Stimulated activated CD4-positive, alpha-beta T cell treated with anti-CD3 and anti-CD28 coated beads, TNF-alpha, amount 100 ng/mL, for 24 hours (primary cell): ENCODE results near the gene SMYD4.
"Not testable (repeated sequence)": the region's sequence is repeated elsewhere in the genome, so short reads cannot be mapped to it uniquely, and the experiment has no call there.

ENCODE experiments used
- DNase-seq, 3 experiments: peaks; one replicate each; pipeline ENCODE4 v3.0.0-alpha.2; 2020; ENCODE audit warnings: low read depth in 3 of 3

SMYD4 gene, protein sequence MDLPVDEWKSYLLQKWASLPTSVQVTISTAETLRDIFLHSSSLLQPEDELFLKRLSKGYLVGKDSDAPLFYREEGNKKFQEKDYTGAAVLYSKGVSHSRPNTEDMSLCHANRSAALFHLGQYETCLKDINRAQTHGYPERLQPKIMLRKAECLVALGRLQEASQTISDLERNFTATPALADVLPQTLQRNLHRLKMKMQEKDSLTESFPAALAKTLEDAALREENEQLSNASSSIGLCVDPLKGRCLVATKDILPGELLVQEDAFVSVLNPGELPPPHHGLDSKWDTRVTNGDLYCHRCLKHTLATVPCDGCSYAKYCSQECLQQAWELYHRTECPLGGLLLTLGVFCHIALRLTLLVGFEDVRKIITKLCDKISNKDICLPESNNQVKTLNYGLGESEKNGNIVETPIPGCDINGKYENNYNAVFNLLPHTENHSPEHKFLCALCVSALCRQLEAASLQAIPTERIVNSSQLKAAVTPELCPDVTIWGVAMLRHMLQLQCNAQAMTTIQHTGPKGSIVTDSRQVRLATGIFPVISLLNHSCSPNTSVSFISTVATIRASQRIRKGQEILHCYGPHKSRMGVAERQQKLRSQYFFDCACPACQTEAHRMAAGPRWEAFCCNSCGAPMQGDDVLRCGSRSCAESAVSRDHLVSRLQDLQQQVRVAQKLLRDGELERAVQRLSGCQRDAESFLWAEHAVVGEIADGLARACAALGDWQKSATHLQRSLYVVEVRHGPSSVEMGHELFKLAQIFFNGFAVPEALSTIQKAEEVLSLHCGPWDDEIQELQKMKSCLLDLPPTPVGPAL

DNA sequence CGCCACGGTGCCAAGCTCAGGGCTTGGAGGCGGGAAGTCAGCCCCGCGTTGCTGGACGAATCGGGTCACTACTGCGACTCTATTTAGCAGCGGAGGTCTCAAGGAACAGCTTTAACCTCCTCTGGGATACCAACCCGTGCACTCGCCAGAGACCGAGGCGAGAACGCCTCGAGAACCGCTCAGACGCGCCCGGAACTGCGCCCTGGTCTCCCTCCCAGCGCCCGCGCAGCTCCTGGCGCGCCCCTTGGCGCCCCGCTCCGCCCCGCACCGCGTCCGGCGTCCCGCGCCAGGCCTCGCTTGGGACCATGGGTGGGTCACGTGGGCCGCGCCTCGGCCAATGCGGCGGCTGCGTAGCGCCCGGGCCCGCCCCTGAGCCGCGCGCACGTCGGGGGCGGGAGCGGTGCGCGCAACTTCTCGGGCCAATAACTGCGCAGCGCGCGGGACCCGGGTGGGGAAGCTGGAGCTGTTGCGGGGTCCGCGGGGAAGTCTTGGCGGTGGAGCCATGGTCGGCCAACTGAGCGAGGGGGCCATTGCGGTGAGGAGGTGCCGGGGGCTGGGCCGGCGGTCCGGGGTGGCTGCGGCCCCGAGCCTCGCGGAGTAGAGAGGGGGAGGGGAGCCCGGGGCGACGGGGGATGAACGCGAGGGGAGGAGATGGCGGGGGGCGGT is at the start of gene SMYD4, which contains the start of gene RPA1:
Gene SMYD4 (minus strand): TSS at position 311 of the 666 bp plus-strand sequence. CDS start 1,908 bp downstream, outside the sequence.
Gene RPA1 (plus strand): TSS at position 414 of the 666 bp plus-strand sequence. CDS start 89 bp downstream, at position 503.
- peak; percentile 75 to 87 (median 76) for DNase-seq

DNA sequence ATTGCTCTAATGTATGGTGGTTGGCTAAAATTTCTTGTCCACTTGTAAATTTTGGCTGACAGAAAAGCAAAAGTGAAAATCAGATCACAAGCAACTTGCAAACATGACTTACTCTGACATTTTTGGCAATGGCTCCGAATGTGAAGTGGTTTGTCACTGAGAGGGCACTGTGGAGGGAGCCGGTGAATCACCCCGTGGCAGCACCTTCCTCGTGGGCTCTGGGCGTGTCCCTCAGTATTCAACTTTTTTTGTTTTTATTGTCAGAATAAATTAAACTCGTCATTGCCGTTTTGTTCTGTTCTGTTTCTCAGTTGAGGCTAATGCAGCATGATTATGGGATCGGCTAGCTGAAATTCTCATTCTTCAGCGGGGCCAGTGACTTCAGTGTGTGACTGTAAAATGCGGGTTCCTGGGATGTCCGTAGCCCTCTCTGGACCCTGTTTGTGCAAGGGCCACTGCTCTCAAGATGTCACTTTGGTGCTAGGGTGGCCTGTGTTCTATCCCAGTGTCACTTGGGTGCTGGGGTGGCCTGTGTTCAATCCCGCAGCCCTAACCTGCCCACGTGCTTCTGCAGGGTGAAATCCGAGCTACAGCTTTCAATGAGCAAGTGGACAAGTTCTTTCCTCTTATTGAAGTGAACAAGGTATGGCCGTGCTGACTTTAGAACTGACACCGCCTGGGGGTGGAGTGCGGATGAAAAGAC is 48.9 kb upstream of the SMYD4 start:
- DNase-seq: no peak

DNA sequence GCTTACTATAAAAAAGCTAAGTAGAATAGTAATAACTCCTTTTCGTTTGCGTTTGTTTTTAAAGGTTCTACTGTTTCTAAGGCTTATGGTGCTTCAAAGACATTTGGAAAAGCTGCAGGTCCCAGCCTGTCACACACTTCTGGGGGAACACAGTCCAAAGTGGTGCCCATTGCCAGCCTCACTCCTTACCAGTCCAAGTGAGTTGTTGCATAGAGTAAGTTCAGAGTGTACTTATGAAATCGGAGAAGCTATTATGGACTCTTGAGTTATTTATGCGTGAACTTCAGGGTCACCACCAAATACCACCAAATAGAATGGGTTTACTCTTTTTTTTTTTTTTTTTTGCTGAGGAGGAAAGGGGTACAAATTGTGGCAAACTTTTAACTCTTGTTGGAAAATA is 45.9 kb upstream of the SMYD4 start:
- DNase-seq: no peak

DNA sequence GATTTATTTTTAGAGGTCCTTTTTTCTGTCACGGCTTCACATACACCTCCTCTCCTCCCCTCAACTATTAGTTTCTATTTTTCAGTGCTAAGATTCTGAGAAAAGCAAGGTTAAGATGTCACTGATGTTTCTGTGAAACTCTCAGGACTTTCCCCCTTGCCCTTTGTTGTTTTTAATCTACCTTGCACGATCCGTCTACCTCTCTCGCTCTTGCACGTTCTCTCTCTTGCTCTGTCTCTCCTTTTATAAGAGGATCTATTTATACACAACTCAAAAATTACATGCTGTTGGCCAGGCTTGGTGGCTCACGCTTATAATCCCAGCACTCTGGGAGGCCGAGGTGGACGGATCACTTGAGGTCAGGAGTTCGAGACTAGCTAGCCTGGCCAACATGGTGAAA is 43.7 kb upstream of the SMYD4 start:
- no peak for DNase-seq

DNA sequence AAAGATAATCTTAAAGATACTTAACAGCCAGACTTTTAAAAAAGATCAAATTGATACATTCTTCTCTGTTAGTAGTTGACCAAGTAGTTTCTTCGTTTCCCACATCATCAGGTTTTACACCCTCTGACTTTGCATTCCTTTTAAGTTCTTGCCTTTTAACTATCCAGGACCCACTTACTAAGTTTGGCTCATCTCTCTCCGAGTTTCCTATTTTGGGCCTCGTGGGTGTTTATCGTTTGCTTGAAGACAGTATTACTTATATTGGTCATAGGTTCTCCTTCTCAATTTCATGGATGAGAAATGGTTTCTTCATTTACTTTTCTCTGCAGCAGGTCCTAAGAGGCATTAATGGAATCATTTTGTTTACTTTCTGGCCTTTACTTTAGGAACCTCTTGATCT is 43.3 kb upstream of the SMYD4 start:
- no peak for DNase-seq

DNA sequence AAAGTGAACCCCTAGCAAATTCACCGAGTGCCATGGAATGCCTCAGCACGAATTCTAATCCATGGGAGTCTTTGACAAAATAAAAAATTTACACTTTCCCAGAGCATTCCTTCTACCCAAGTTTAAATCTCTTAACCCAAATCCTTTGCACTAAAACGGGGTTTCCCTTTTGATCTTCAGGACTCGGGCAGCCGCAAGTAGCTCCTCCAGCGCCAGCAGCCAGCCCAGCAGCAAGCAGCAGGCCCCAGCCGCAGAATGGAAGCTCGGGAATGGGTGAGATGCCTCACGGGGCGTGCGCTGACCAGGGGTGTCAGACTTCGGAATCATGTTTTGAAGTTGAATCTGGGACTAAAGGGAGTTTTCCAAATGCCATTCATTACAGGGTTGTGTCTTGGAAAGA is 42.6 kb upstream of the SMYD4 start:
- DNase-seq: no peak

DNA sequence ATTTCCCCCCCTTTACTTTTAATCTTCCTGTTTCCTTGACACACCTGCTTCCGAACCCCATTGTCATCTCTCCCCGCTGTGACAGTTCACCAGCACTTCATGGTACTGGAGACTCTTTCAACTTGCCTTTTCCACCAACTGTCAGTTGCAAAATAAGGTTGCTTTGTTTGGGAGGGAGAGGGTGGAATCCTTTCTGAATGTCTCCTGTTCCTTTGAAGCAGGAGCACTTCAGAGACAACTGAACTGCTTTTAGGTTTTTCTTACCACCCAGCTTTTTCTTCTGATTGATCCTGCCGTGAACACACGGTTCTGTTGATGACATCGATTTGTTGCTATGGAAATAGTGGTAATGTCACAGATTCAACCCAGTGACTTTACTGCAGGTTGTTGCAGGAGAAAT is 42.1 kb upstream of the SMYD4 start:
- no peak for DNase-seq

DNA sequence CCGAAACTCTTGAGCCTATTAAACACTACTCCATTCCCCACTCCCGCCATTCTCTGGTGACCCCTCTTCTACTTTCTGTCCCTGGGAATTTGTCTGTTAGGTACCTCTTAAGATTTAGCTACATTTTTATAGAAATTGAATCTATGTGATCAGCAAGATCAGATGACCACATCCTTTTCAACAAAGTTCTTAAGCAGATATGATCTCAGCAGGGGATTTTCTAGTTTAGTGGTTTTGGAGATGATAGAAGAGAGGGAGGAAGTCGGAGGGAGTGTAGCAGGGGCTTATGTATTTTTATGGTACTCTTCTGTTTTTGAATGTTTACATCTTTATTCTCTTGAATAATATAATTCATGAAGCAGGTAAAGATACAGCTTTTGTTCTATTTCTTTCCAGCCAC is 40.9 kb upstream of the SMYD4 start:
- no peak for DNase-seq

DNA sequence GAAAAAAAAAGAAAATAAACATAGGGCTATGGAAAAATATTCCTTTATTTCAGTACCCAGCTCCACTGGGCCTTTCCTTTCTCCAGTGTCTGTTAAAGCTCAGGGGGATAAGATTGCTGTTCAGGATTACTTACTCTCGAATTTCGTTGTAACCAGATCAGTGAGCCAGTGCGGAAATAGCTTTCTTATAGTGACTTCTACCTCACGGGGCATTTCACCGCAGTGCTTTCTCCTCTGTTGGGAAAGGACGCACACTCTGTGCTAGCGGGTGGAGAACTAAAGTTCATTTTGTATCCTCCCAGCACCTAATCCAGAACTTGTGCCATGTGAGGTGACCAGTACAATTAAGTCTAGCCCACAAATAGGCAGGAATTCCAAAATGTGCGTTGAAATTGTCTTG is 38.4 kb upstream of the SMYD4 start:
- no peak for DNase-seq

DNA sequence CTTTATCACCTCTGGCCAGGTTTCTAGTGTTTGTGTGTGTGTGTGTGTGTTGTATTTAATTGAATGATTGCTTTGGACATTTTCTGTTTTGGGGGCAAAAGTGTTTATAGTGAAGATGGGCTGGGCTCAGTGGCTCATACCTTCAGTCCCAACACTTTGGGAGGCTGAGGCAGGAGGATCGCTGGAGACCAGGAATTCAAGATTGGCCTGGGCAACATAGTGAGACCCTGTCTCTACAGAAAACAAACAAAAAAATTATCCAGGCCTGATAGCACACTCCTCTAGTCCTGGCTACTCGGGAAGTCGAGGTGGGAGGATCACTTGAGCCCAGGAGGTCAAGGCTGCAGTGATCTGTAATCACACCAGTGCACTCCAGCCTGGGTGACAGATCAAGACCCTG is 37.6 kb upstream of the SMYD4 start:
- no peak for DNase-seq

DNA sequence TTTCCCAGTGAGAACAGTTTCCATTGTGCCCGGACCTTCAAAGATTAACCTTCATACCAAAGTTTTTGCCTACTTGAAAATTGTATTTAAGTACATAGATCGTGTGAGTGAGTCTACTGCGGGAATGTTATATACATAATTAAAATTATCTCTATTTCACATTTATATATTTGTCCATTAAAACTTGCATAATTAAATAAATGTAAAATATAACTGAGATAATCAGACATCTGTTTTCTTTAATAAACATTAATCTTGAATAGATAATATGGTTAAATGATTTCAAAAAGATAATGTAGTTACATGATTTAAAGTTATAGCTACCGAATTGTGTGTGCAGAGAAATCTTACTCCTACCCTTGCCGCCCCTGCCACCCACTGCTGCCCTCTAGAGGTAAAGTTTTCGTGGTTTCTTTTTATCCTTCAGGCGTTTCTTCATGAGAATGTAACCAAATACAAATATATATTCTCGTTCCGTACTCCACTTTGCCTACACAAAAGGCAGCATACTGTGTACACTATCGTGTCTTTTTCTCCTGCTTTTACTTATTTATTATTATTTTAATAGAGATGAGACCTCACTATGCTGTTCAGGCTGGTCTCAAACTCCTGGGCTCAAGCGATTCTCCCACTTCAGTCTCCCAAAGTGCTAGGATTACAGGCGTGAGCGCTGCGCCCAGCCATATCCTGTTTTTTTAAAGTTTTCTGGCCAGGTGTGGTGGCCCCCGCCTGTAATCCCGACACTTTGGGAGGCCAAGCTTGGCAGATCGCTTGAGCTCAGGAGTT is 35.7 kb upstream of the SMYD4 start:
- DNase-seq: peak; percentile 17 to 37 (median 37)

DNA sequence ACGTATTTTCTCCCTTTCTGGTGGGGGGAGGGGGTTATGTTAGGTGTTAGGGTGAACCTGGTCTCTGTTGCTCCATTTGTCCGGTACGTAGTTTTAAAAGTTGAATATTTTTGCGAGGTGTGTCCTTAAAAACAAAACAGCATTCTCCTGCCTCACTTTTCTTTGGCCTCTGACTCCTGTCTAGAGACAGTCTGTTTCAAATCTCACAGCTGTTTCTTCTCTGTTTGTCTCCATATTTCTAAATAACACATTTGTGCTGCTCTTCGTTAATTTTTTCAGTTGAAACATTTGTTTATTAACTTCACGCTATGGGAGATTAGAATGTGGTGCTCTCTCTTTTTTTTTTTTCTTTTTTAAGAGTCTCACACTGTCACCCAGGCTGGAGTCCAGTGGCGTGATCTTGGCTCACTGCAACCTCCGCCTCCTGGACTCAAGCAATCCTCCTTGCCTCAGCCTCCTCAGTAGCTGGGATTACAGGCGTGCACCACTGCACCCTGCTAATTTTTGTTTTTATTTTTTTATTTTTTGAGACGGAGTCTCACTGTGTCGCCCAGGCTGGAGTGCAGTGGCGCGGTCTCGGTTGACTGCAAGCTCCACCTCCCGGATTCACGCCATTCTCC is 31.8 kb upstream of the SMYD4 start:
- no peak for DNase-seq

DNA sequence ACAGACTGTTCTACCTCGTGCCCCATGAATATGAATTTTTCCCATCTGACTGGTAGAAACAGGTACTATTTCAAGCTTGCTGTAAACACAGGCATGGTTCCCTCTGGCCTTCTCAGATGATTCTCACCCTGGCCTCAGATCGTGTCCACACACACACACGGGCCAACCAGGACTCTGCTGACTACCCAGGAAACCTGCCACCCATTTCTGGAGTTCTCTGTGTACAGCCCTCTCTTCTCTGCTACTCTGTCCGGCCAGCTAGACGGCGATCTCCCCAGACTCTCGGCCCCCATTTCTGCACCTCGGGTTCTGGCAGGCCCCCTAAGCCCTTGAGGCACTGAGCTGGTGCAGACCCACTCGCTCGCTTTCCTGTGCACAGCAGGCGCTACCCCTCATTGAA is 31.3 kb upstream of the SMYD4 start:
- no peak for DNase-seq

DNA sequence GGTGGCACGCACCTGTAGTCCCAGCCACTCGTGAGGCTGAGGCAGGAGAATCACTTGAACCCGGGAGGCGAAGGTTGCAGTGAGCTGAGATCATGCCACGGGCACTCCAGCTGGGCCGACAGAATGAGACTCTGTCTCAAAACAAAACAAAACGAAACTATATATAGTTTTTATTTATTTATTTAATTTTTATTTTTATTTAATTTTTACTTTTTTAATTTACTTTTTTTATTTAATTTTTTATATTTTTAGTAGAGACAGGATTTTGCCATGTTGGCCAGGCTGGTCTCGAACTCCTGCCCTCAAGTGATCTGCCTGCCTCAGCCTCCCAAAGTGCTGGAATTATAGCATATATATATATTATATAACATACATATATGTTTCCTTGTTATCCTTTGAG is 26.8 kb upstream of the SMYD4 start:
- not testable (repeated sequence) for DNase-seq

DNA sequence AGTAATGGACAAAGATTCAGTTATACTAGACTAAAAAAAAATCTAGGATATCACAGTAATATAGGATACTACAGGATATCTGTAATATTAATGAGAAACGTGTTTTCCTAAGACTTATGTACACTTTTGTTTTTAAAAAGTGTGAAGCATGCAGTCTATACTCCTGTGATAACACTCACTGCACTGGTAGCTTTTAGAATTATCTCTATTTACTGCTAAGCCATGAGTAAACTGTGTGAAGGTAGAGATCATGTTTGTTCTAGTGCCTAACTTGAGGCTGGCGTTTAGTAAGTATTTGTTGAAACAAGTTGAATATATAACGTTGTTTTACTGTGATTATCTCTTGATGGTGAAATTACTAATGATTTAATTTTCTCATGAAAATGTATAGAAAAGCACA is 24.0 kb upstream of the SMYD4 start:
- DNase-seq: no peak

DNA sequence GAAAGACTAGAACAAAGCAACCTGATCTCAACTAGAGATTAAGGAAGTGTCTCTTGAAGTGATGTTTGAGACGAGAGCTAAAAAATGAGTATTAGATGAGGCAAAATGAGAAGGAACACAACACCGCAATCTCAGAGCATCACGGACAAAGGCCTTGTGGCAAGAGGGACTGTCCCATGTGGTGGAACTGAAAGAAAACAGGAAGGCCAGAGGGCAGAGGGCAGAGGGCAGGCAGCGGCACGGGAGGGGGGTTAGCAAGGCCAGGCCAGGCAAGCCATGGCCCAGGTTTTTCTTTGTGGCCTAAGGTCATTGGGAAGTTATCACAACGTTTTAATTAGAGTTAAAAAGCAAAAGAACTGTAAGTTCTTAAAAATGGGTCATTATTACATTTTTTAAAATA is 22.6 kb upstream of the SMYD4 start:
- no peak for DNase-seq

DNA sequence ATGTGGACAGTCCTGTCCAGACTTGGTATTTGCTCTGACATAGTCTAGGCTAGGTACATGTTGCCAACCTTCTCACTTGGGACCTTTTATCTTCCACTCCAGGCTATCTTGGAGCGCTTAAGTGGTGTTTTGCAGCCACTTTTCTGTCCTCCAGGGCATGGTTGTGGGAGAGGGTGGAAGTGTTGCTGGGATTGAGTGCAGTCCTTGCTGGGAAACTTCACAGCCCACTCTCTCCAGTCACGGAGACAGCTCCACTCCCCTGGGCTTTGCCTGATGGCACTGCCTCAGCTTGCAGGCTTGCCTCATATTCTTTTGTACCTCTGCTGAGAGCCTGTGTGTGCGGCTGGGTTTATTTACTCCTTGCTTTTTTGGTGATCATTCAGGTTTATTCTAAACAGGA is 17.5 kb upstream of the SMYD4 start:
- no peak for DNase-seq

DNA sequence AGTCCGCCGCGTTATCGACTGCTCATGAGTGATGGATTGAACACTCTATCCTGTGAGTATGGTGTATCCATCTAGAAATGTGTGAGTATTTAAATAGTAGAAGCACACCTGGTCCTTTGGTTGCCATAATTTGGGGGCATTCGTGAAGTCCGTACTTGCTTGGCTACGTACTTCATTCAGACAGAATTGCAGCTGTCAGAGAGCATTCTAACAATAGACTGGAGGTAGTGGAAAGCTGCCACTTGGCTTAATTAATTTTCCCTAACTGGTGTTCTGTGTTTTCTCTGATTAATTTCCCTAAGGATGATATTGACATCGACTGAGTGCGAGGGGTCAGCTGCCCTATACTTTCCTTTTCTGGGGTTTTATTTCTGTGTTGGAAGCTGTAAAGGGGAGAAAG is 14.2 kb upstream of the SMYD4 start:
- DNase-seq: no peak

DNA sequence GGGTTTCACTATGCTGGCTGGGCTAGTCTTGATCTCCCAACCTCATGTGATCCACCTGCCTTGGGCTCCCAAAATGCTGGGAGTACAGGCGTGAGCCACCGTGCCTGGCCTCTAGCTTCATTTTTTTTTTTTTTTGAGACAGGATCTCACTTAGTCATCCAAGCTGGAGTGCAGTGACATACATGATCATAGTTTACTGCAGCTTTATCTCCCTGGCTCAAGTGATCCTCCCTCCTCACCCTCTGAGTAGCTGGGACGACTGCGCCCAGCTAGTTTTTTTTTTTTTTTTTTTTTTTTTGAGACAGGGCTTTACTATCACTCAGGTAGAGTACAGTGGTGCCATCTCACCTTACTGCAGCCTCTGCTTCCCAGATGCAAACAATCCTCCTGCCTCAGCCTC is 9.8 kb upstream of the SMYD4 start:
- no peak for DNase-seq

DNA sequence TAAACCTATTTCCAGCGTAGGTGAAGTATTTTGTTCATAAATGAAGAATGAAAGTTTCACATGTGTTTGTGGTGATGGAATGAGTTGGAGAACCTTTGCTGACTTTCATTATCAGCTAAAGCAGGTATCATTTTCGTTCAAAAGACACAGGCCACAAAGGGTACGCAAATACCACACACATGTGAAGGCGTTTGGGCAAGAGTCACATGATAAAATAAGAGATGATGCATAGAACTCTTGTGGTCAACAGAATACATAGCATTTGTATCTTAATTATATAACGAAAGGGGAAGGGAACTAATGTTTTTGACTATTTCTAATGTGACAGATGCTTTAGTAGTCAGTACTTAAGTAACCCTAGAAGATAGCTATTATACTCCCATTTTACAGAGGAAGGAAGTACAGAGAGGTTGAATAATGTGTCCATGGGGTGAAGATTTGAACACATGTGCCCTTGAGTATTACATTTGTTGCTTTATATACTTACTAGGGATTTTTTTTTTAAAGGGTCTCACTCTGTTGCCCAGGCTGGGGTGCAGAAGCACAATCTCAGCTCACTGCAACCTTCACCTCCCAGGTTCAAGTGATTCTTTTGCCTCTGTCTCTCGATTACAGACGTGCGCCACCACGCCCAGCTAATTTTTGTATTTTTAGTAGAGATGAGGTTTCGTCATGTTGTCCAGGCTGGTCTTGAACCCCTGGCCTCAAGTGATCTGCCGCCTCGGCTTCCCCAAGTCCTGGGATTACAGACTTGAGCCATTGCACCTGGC is 4.9 kb upstream of the SMYD4 start:
- peak in 2 of 3 experiments; percentile 7 to 21 for DNase-seq
